Measurements from ENCODE around the gene ZNF652.
"Not testable (repeated sequence)": the region's sequence is repeated elsewhere in the genome, so short reads cannot be mapped to it uniquely, and the experiment has no call there.

The ZNF652 gene

DNA sequence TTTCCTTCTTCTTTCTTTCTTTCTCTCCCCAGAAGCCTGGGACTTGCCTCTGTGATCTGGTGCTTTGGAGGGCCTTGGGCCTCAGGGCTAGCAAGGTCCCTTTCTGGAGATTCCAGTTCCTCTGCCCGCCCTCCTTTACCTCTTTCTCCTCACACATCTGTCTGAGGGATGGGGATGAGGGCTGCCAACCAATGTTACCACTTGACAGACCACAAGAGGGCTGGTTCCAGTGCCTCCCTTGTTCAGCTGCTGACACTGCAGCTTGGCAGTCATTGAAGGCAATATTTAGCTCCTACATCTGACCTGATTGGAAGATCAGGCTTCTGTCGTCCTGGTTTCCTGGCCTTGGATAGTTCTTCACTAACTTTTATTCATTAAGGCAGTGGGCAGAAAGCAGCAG is 3.6 kb upstream of the ZNF652 start:
- TF ChIP-seq, protein P1, sequence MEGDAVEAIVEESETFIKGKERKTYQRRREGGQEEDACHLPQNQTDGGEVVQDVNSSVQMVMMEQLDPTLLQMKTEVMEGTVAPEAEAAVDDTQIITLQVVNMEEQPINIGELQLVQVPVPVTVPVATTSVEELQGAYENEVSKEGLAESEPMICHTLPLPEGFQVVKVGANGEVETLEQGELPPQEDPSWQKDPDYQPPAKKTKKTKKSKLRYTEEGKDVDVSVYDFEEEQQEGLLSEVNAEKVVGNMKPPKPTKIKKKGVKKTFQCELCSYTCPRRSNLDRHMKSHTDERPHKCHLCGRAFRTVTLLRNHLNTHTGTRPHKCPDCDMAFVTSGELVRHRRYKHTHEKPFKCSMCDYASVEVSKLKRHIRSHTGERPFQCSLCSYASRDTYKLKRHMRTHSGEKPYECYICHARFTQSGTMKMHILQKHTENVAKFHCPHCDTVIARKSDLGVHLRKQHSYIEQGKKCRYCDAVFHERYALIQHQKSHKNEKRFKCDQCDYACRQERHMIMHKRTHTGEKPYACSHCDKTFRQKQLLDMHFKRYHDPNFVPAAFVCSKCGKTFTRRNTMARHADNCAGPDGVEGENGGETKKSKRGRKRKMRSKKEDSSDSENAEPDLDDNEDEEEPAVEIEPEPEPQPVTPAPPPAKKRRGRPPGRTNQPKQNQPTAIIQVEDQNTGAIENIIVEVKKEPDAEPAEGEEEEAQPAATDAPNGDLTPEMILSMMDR (conservative IDR thresholded peaks at IDR 0.05; ENCODE audit: low read depth, low read length), result peak; percentile 44
- DNase-seq (ENCODE audit: low read depth), result no peak
- H3K4me3 ChIP-seq (ENCODE audit: low read length), result no peak overlapping the region

- not testable (repeated sequence) for DNase-seq (ENCODE audit: low read depth); H3K4me3 ChIP-seq (ENCODE audit: low read length)
Observed at GRCh38 chr17:49365126-49365525, 3.1 kb upstream of the ZNF652 start.

- H3K4me3 ChIP-seq (ENCODE audit: low read length), result no peak overlapping the region
- DNase-seq (ENCODE audit: low read depth), result no peak
- TF ChIP-seq, protein P1 (conservative IDR thresholded peaks at IDR 0.05; ENCODE audit: low read depth, low read length), result no peak
Observed at GRCh38 chr17:49364119-49364518, 2.1 kb upstream of the ZNF652 start.

- DNase-seq (ENCODE audit: low read depth), result no peak
Observed at GRCh38 chr17:49363251-49363650, 1.2 kb upstream of the ZNF652 start.

DNA sequence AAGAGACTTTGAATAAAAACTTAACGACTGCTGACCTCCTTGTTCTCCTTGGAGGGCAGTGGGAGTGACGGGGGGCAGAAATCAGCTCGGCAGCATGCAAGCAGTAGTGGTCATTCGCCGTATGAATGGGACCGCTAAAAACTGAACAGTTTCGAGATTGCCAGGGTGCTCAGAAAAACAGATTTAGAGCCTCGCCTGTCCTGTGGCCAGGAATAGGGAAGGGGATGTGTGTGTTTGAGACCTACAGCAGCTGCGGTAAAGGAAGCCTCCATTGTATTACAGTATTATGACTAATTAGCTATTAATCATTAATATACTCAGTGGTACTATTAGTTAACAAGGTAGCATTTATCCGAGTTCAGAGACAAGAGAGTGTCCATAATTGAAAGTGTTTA is 670 bp upstream of the ZNF652 start:
- TF ChIP-seq, protein P1 (conservative IDR thresholded peaks at IDR 0.05; ENCODE audit: low read depth, low read length), result no peak
- peak overlapping the region; percentile 51 for H3K4me3 ChIP-seq (ENCODE audit: low read length)
- no peak for DNase-seq (ENCODE audit: low read depth)

More at GRCh38 chr17:49363251-49363650, 1.2 kb upstream of the ZNF652 start:
- TF ChIP-seq, protein P1 (conservative IDR thresholded peaks at IDR 0.05; ENCODE audit: low read depth, low read length), result no peak
- no peak overlapping the region for H3K4me3 ChIP-seq (ENCODE audit: low read length)

DNA sequence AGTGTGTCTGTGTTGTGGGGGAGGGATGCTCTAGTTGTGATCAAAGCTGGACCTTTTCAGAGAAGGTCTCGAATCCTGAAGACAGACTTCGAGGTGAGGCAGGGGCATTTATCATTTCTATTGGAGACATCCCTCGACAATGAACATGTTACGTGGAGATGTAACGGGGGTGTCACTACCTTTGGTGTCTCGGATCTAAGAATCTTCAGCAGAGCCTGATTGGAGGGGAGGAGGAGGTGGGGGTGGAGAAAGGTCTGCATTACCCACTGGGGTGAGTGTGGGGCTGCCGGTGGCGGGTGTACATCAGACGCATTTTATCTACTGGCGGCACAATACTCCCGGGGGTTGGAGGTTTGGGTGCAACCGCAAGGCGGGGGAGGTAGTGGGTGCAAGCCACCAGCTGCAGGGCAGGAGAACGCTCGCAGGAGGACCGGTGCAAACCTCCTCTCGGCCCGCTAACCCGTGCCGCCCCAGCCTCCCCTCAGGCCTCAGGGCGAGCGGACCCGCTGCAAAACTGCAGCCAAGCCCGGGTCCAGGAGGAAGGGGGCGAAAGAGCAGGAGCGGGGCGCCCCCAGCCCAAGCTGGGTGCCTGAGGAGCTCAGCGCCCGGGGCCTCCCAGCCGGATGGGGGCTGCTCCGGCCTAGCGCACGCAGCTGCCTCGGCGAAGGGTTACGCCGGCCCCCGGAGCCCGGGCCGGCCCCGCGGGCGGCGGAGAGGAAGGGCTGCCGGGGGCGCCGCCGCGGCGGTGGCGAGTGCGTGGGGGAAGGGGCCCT is 735 bp downstream of the ZNF652 start:
- DNase-seq (ENCODE audit: low read depth), result no peak
- TF ChIP-seq, protein P1 (conservative IDR thresholded peaks at IDR 0.05; ENCODE audit: low read depth, low read length), result no peak
- peak overlapping the region; percentile 83 for H3K4me3 ChIP-seq (ENCODE audit: low read length)

- no peak for DNase-seq (ENCODE audit: low read depth)
- TF ChIP-seq, protein P1 (conservative IDR thresholded peaks at IDR 0.05; ENCODE audit: low read depth, low read length), result no peak
- H3K4me3 ChIP-seq (ENCODE audit: low read length), result peak overlapping the region; percentile 83
Observed at GRCh38 chr17:49360796-49361128, 1.3 kb downstream of the ZNF652 start.

All from retinal pigment epithelial cell (primary cell).